NCI-H2081 (cell line): ENCODE results near the gene ARHGEF3.
A peak's percentile ranks its signal among the peaks of the same experiment; 100 is the strongest.

Source experiments
- DNase-seq, 2 experiments: peaks; one replicate each; lab custom pipeline; 2025; lab: John Stamatoyannopoulos, UW

Gene ARHGEF3

DNA sequence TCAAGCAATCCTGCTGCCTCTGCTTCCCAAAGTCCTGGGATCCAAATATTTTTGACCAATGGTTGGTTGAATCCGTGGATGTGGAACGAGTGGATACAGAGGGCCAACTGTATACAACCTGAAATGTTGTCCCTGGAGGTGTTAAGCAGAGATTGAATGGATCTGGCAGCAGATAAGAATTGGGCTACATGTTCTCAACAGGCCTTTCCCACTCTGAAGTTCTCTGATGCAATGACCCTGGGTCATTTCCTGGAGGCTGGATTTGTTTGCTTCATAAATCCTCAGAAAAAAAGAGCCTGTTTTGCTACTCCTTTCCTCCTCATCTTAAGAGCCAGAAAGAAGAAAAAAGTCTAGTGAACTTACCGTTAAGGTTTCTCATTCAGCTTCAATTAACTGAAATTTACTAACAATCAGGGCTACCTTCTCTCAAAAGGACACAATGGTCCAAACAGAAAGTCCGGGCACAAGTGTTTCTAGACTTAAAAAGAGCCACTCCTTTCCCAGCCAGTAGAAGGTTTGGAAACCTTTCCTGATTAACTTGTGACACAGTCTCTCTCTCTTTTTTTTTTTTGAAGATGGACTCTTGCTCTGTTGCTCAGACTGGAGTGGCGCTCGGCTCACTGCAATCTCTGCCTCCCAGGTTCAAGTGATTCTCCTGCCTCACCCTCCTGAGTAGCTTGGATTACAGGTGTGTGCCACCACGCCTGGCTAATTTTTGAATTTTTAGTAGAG lies 6.5 kb downstream of the ARHGEF3 start:
- DNase-seq: no peak

- DNase-seq: no peak
Observed at GRCh38 chr3:56792193-56792592, 9.6 kb downstream of the ARHGEF3 start.

DNA sequence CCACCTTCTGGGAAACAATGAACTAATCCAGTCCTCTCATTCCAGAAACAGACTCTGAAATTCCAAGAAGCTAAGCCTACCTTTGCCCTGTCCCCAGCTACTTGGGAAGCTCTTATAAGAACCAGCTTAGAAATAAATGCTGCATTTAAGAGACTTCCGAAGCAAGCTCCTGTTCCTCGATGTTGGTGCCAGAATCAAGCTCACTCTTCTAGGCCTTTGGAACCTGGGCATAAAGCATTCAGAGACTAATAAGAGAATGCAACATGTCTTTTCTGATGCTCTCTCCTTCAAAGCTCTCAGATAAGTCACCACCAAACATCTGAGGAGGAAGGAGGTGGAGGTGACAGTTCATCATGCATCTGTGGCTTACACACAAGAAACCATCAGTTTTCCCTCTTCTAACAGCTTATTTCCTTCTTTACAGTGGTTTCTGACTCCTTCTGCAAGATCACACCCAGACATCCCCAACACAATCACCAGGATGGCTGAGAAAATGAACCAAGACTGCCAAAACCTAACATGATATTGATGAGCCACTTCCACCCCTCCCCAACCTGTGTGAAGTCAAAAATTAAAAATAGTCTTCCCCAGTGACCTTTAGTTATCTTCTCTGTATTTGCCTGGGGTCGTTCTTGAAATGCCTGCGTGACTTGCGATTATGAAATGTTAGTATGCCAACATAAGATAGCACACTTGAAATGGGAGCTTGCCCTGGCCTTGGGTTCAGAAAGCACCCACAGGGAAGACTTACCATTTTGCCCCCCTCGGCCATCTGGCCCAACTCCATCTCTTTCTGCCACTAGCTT lies 11.5 kb downstream of the ARHGEF3 start:
- DNase-seq: no peak

- no peak for DNase-seq
Observed at GRCh38 chr3:56789076-56789475, 12.7 kb downstream of the ARHGEF3 start.

GRCh38 chr3:56788521-56788920 lies 13.2 kb downstream of the ARHGEF3 start:
- DNase-seq: no peak

GRCh38 chr3:56787784-56788256 lies 13.9 kb downstream of the ARHGEF3 start:
- no peak for DNase-seq

- no peak for DNase-seq
Observed at GRCh38 chr3:56787258-56787775, 14.4 kb downstream of the ARHGEF3 start.

GRCh38 chr3:56785499-56785898 lies 16.2 kb downstream of the ARHGEF3 start:
- no peak for DNase-seq

- DNase-seq: no peak
Observed at GRCh38 chr3:56784448-56785001, 17.2 kb downstream of the ARHGEF3 start.

- DNase-seq: peak in 1 of 2 experiments; percentile 81
Observed at GRCh38 chr3:56783644-56784447, 17.9 kb downstream of the ARHGEF3 start.

DNA sequence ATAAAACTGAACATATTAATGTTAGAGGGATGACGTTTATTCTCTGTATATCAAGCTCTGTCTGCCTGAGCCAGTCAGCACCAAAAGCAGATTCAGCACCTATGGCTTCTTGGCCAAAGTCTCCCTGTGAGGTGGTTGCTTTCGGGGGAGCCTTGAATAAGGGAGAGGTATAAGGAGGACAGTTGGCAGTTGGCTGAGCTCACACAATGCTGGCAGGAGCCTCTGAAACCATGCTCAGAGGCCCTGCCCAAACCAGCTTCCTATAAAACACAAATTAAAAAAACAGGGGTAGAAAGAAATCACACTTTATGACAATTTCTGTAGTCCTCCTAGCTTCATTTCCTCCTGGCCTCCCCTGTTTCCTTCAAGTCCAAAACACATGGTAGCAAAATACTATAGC lies 18.8 kb downstream of the ARHGEF3 start:
- no peak for DNase-seq

- no peak for DNase-seq
Observed at GRCh38 chr3:56782215-56782614, 19.5 kb downstream of the ARHGEF3 start.

- no peak for DNase-seq
Observed at GRCh38 chr3:56781762-56782161, 20.0 kb downstream of the ARHGEF3 start.

DNA sequence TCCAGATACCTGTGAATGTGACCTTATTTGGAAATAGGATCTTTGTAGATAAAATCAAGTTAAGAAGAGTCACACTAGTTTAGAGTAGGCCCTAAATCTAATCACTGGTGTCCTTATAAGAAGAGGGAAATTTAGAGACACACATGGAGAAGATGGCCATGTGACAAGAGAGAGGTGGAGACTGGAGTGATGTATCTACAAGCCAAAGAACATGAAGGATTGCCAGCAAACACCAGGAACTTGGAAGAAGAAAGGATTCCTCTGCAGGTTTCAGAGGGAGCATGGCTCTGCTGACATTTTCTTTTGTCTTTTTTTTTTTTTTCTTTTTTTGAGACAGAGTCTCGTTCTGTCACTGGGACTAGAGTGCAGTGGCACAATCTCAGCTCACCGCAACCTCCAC lies 20.8 kb downstream of the ARHGEF3 start:
- DNase-seq: no peak

- DNase-seq: no peak
Observed at GRCh38 chr3:56778893-56779292, 22.9 kb downstream of the ARHGEF3 start.

GRCh38 chr3:56776556-56776950 lies 25.2 kb downstream of the ARHGEF3 start:
- no peak for DNase-seq

DNA sequence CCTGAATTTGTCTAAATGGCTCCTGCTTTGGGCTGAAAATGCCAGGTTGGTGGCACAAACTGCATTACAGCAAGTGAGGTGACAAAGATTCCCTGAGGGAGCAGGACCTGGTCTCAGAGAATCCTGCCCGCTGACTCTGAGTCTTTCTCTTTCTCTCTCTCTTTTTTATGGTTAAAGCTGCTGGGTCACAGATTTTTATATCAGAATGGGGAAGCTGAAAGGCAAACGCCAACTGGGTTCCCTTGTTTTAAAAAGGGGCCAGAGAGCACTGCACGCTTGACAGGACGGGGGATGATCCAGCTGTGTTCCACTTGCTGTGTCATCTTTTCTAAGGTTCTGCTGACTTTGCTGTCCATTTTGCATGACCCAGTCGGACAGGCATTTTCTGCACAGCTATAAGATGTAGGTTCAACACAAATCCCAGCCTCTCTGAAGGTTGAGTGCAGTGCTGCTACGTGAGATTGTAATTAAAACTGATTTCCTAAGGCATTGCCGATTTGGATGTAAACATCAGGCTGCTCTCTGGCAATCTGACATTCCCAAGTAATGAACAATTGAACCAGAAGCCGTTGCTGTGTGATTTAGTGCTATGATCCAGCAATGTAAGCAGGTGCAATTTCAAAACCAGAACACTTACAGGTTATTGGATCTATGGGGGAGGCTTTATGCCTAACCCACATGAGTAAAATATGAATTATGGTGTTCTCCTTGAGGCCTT lies 25.8 kb downstream of the ARHGEF3 start:
- DNase-seq: peak in 1 of 2 experiments; percentile 22

DNA sequence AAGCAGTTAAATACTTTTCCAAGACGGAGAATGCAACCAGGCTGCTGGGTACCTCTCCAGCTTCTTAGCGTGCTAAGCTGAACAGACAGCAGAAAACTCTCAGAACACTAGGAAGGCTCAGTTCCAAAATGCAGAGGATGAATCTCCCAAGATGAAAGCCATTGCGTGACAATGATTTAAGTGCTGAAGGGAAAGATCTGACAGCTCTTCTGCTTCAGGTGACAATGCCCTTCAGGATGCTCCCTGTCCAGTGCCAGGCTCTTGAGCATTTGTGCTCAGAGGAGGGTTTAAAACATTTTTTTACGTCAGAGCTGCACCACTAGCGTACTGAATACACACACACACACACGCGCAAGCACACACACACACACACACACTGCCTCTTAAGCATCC lies 26.3 kb downstream of the ARHGEF3 start:
- no peak for DNase-seq

GRCh38 chr3:56773986-56774385 lies 27.8 kb downstream of the ARHGEF3 start:
- DNase-seq: no peak

DNA sequence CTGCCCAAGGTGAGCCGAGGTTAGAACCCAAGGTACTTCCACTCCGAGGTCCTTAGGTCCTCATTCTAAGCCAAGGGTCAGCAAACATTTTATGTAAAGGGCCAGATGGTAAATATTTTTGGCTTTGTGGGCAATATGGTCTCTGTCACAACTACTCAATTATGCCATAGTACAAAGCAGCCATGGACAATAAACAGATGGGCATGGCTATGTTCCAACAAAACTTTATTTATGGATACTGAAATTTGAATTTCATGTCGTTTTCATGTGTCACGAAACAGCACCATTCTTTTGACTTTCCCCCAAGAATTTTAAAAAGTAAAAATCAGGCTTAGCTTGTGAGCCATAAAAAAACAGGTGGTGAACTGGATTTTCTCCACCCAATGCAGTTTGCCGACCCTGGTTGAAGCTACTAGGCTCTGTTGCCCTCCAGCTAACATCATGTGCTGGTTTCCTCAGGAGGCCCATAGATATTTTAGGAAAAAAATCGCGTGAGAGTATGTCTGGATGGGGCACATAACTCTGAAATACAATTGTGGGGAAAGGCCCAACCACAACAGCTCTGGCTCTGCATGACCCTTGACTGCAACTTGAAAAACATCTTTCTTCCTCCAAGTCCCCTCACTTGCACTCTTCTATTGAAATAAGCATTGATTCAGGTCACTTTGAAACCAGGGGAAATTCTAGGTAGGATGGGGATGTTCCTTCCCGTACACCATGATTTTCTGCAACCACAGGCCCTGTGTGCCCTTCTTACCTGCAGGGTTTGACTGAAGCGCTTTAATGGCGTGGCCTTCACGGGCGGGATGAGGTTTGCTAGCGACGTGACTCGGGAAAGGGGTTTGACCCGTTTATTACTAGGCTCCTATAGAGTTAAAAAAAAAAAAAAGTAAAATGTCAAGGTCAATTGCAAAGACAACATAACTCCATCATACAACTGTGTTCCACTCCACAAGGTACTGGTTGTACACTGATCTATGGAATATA lies 28.5 kb downstream of the ARHGEF3 start:
- DNase-seq: no peak
